ENCODE data around the gene NUDT9. TPM values are rescaled to one million over a fixed set of nuclear protein-coding genes. Genes with fewer than 3 reads are reported as not detected.

Gene NUDT9
- total RNA-seq, 6 donors from 2014 or later: 11.5 to 44.8 (median 31.0) TPM

GRCh38 chr4:87426865-87427517 is 4.6 kb downstream of the NUDT9 start:
- H3K27ac ChIP-seq: no peak overlapping the region
- H3K36me3 ChIP-seq: peaks cover 0 to 2% (median 0%) of the 10 kb centered on the region in 4 donors
- H3K27me3 ChIP-seq: no peaks in the 10 kb centered on the region
- no peak for DNase-seq
- no peak for ATAC-seq (ENCODE audit: low FRiP score in 2 of 2)
- peaks cover 16 to 33% (median 19%) of the 10 kb centered on the region in 4 donors for H3K4me1 ChIP-seq
- no peaks in the 10 kb centered on the region for H3K9me3 ChIP-seq
- no peak overlapping the region for H3K4me3 ChIP-seq
- TF ChIP-seq CTCF (IDR thresholded peaks at IDR 0.05) (no peak), POLR2A (IDR thresholded peaks at IDR 0.05) (no peak), EP300 (IDR thresholded peaks at IDR 0.05) (no peak), POLR2AphosphoS5 (IDR thresholded peaks at IDR 0.05) (no peak)
- 85 to 94% methylated on average over 3 of the region's 3 CpGs for whole genome bisulfite sequencing, 2 donors

GRCh38 chr4:87427518-87427868 is 5.1 kb downstream of the NUDT9 start:
- peaks cover 16 to 31% (median 19%) of the 10 kb centered on the region in 4 donors for H3K4me1 ChIP-seq

GRCh38 chr4:87428979-87429378 is 6.6 kb downstream of the NUDT9 start:
- no peak for DNase-seq
- 95% methylated on average over 6 of the region's 6 CpGs for WGBS, 2 donors
- ATAC-seq (ENCODE audit: low FRiP score in 2 of 2): no peak
- Histone ChIP-seq H3K4me3 (no peak overlapping the region), H3K9me3 (no peaks in the 10 kb centered on the region), H3K27ac (no peak overlapping the region), H3K4me1 (peaks cover 10 to 25% (median 12%) of the 10 kb centered on the region in 4 donors), H3K27me3 (no peaks in the 10 kb centered on the region), H3K36me3 (peaks cover 0 to 2% (median 0%) of the 10 kb centered on the region in 4 donors)
- TF ChIP-seq EP300 (IDR thresholded peaks at IDR 0.05) (no peak), POLR2AphosphoS5 (IDR thresholded peaks at IDR 0.05) (no peak), CTCF (IDR thresholded peaks at IDR 0.05) (no peak), POLR2A (IDR thresholded peaks at IDR 0.05) (no peak)

More at GRCh38 chr4:87427518-87427868, 5.1 kb downstream of the NUDT9 start:
- no peak for ATAC-seq (ENCODE audit: low FRiP score in 2 of 2)
- H3K27ac ChIP-seq: no peak overlapping the region
- TF ChIP-seq CTCF (IDR thresholded peaks at IDR 0.05) (no peak), POLR2A (IDR thresholded peaks at IDR 0.05) (no peak), EP300 (IDR thresholded peaks at IDR 0.05) (no peak), POLR2AphosphoS5 (IDR thresholded peaks at IDR 0.05) (no peak)
- no peak overlapping the region for H3K4me3 ChIP-seq
- 19 to 32% methylated on average over 1 of the region's 1 CpG for WGBS, 2 donors
- H3K27me3 ChIP-seq: no peaks in the 10 kb centered on the region
- no peaks in the 10 kb centered on the region for H3K9me3 ChIP-seq
- peaks cover 0 to 2% (median 0%) of the 10 kb centered on the region in 4 donors for H3K36me3 ChIP-seq
- DNase-seq: no peak

GRCh38 chr4:87430038-87430437 is 7.7 kb downstream of the NUDT9 start:
- WGBS, 2 donors: 79 to 91% methylated on average over 2 of the region's 2 CpGs
- H3K27me3 ChIP-seq: no peaks in the 10 kb centered on the region
- no peak for ATAC-seq (ENCODE audit: low FRiP score in 2 of 2)

More at GRCh38 chr4:87430038-87430437, 7.7 kb downstream of the NUDT9 start:
- no peak overlapping the region for H3K4me3 ChIP-seq
- H3K4me1 ChIP-seq: peaks cover 2 to 14% (median 5%) of the 10 kb centered on the region in 4 donors
- no peak for DNase-seq
- TF ChIP-seq POLR2AphosphoS5 (IDR thresholded peaks at IDR 0.05): no peak
- TF ChIP-seq CTCF (IDR thresholded peaks at IDR 0.05): no peak
- no peak for TF ChIP-seq EP300 (IDR thresholded peaks at IDR 0.05)
- TF ChIP-seq POLR2A (IDR thresholded peaks at IDR 0.05): no peak
- H3K36me3 ChIP-seq: peaks cover 0 to 2% (median under 1%) of the 10 kb centered on the region in 4 donors
- no peaks in the 10 kb centered on the region for H3K9me3 ChIP-seq
- no peak overlapping the region for H3K27ac ChIP-seq
